8988T (cell line): ENCODE data around the gene CDC14A.
"Not testable (repeated sequence)": the region's sequence is repeated elsewhere in the genome, so short reads cannot be mapped to it uniquely, and the experiment has no call there.

Experiments used
- DNase-seq: peaks from one replicate; pipeline ENCODE4 v3.0.0; 2011

Gene CDC14A

DNA sequence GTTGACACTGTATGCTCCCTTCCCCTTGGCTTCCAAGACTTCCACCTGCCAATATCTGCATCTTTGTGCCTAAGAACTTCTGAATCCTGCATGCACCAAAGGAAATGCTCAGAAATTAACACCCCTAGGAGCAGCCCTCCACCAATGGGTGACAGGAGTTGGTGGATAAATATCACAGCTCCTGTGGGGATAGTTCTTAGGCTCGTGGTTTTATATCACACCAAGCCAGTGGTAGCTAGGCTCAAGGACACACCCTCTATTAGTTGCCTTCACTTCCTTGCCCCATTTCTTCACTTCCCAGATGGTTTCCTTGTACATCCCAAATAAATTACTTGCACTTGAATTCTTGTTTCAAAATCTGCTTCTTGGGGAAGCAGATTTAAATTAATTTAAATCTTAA lies 16.9 kb upstream of the CDC14A start:
- DNase-seq: no peak

DNA sequence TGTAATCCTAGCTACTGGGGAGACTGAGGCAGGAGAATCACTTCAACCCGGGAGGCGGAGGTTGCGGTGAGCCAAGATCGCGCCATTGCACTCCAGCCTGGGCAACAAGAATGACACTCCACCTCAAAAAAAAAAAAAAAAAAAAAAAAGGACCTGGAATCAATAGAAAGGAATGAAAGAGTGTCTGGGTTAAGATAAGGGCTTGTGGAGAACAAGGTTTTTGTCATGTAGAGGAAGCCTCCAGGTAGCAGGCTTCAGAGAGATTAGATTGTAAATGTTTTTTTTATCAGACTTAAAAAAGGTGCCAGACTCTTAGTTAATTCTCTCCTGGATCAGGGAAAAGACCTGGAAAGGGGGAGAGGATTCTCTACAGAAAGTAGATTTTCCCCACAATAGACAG lies 14.4 kb upstream of the CDC14A start:
- DNase-seq: not testable (repeated sequence)

DNA sequence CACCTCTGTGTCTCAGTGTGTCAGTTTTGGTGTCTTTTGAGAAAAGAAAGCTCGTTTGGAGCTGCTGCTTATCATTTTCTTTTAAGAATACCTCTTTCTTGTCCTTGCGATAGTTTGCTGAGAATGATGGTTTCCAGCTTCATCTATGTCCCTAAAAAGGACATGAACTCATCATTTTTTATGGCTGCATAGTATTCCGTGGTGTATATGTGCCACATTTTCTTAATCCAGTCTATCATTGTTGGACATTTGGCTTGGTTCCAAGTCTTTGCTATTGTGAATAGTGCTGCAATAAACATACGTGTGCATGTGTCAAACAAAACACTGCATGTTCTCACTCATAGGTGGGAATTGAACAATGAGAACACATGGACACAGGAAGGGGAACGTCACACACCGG lies 12.6 kb upstream of the CDC14A start:
- not testable (repeated sequence) for DNase-seq

DNA sequence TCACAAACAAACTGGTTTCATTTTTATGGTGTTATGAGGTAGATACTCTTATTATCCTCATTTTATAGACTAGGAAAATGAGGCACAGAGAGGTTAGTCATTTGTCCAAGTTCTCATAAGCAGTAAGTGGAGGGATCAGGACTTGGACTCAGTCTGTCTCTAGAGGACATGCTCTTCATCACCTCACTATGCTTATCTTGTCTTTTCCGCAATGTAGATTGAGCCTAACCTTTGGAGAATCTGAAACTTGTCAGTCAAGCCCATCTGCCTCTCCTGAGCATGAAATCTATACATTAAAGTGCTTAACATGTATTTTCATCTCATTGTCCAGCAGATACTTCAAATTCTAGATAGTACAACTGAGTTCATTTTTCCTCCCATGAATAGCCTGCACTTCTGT lies 11.8 kb upstream of the CDC14A start:
- DNase-seq: no peak

GRCh38 chr1:100342348-100342747 lies 10.0 kb upstream of the CDC14A start:
- DNase-seq: no peak

GRCh38 chr1:100343897-100344296 lies 8.4 kb upstream of the CDC14A start:
- DNase-seq: no peak

GRCh38 chr1:100344774-100345173 lies 7.5 kb upstream of the CDC14A start:
- DNase-seq: no peak

DNA sequence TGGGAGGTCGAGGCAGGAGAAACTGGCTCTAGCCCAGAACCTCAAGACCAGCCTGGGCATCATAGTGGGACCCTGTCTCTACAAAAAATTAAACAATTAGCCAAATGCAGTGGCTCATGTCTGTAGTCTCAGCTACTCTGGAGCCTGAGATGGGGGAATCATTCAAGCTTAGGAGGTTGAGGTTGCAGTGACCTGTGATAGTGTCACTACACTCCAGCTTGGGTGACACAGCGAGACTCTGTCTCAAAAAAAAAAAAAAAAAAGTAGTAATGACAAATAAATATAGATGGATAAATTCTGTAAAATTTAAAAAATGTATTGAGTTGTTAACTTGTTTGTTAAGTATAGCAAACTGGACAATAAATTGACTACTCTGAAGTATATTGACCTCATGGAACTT lies 5.9 kb upstream of the CDC14A start:
- no peak for DNase-seq

DNA sequence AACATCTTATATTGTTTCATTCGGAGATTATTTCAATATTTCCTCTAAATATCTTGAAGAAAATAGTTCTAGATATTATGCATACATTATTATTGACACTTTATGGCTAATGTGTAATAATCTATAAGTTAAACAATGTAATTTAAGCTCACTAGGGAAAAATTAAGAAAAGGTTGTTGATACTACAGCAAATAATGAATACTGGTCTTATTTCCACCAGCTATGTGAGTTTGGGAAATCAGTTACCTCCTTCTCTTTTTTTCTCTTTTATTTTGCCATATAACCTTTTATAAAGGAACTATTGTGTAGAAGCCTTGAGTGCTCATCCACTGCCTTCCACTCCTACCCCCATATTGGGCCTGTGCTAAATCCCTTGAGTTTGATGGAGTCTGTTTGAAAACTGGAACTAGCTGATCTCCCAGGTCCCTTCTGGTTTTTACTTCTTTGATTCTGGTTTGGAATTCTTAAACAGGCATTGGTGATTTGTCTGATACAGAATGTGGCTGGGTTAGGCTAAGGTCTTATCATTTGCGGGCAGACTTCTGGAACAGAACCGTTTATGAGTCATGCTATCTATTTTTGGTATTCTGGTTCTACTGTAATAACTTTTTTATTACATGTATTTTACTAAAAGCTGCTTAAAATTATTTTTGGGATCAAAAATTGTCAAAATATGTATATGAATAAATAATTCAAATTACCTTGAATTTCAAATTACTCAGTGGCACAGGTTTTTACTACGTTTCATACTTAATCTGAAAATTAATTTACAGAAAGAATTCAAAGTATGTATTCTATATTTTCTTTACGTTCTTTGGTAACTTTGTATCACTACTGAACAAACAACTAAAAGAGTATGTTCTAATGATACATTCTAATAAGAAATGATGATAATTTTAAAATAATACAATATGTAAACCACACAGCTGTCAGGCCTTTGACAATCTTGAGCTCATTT lies 5.0 kb upstream of the CDC14A start:
- DNase-seq: no peak

DNA sequence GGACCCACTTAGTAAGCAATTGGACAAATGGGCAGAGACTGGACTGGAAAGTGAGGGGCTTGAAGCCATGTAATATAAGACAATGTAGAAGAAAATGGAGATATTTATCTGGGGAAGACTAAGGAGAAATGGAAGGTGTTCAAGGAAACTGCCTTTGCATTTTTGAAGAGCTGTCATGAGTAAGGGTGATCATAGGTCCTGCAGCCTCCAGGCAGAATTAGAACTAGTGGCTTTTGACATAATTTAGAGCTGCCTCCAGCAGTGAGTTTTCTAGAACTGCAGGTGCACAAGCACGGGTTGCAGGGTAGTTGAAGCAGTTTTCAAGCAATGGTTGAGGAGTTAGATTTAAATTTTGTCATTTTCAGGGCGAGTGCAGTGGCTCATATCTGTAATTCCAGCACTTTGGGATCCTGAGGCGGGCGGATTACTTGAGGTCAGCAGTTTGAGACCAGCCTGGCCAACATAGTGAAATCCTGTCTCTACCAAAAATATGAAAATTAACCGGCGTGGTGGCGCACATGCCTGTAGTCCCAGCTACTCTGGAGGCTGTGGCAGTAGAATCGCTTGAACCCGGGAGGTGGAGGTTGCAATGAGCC lies 3.7 kb upstream of the CDC14A start:
- no peak for DNase-seq

- DNase-seq: no peak
Observed at GRCh38 chr1:100349246-100349645, 3.1 kb upstream of the CDC14A start.

GRCh38 chr1:100350787-100351094 lies 1.6 kb upstream of the CDC14A start:
- DNase-seq: no peak

- DNase-seq: peak; percentile 39
Observed at GRCh38 chr1:100351095-100351887, 1.0 kb upstream of the CDC14A start.

DNA sequence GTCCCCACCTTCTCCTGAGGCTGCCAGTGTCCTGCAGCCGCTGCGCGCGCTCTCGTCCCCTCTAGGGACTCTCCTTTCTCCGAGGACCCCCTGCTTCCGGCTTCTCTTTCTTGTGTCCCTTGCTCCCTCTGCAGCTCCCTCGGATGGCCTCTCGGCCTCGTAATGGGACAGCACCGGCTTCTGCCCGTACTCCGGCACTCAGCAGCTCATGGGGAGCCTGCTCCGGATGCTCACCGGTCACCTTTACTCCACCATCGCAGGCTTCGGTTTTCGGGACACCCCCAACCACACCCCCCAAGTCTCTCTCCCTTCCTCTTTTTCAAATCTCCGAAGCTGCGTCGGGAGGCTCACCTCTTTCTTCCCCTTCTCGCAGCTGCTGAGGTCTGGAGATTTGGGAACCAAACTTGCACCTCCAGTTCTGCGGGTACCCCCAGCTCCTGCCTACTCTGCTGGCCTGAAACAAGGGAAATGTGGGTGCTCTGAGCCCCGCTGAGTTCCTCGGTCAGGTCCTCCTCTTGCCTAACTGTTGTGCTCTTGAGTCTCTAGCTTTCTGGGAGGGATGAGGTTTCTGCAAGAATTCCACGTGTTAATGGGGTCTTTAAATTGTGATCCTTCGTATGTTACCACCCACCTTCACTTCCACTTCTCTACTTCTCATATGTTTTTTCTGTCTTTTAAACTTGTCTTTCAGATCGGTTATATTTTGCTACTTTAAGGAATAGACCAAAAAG lies 930 bp downstream of the CDC14A start:
- DNase-seq: peak; percentile 9

GRCh38 chr1:100353988-100354387 lies 1.7 kb downstream of the CDC14A start:
- peak; percentile 19 for DNase-seq

DNA sequence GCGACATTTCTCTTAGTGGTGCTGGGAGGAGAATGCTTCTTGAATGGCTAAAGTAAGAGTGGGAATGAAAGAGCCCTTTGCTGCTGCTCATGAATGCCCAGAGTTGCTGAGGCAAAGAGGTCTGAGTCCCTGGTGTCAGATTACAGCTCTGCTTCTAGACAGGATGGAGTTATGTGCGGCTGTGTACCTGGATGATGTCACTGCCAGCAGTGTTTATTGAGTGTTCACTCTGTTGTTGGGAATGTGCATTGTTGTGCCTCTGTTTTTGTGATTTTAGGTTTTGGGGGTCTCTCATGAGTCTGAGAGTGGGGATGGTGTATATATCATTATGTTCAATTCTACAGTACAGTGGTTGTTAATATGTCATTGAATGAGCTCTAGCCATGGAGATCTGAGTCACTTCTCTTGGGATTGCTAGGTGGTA lies 2.7 kb downstream of the CDC14A start:
- DNase-seq: no peak

DNA sequence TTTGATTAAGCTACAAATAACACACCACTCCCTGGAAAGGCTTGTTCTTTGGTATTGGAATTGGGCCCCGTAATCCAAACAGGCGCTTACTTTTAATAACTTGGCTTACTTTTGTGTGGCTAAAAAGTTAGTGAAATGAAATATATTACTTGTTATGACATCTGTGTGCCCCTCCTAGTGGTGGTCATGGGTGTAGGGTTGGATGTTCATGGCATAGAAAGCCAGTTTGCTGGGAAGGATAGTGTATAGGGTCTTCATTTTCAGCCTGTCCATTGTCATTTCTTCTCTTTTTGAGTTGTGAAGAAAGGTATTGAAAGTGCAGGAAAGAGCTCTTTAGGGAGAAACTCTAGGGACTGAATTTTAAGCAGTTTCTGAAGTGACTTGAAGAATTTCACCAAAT lies 5.9 kb downstream of the CDC14A start:
- no peak for DNase-seq

DNA sequence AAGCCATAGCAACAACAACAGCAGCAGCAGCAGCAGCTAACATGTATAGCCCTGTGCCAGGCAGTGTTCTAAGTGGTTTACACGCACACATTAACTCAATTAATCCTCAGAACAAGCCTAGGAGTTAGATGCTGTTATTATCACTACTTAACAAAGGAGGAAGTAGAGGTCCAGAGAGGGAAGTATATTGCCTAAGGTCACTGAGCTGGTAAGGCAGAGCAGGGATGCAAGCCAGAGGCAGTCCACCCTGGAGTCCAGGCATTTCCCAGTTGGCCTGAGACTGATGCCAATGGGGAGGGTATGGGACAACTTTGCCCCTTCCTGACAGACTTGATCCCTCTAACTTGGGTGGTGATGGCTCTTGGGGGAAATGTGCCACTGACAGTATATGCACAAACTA lies 6.8 kb downstream of the CDC14A start:
- no peak for DNase-seq

DNA sequence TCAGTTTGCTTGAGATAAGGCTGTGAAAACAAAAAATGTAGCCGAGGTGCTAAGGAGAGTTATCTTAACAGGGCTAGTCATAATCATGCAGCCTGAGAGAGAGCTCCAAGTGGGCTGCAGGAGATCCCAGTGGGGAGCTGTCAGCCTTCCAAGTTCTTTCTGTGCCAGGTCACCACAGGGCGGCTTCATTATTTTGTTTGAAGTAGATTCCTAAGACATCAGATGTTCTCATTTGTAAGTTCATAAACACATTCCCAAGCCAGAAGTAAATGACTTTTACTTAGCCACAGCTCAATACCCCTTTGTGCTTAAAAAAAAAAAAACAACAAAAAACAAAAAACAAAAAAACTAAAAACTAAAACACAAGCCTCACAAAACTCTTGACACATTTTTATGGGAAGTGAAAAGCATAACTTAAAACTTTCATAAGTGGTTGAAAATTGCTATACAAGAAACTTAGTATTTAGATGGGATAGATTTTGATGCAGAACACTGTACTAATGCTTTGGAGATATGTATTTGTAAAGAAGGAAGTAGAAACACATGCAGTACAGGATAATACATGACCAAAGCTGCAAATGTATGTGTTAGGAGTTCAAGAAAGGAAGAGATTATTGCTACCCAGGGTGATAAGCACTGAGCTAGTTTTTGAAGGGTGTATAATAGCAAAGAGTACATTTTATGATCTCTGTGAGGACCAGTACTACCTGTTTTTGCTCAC lies 8.6 kb downstream of the CDC14A start:
- no peak for DNase-seq

GRCh38 chr1:100361511-100362089 lies 9.3 kb downstream of the CDC14A start:
- DNase-seq: no peak

DNA sequence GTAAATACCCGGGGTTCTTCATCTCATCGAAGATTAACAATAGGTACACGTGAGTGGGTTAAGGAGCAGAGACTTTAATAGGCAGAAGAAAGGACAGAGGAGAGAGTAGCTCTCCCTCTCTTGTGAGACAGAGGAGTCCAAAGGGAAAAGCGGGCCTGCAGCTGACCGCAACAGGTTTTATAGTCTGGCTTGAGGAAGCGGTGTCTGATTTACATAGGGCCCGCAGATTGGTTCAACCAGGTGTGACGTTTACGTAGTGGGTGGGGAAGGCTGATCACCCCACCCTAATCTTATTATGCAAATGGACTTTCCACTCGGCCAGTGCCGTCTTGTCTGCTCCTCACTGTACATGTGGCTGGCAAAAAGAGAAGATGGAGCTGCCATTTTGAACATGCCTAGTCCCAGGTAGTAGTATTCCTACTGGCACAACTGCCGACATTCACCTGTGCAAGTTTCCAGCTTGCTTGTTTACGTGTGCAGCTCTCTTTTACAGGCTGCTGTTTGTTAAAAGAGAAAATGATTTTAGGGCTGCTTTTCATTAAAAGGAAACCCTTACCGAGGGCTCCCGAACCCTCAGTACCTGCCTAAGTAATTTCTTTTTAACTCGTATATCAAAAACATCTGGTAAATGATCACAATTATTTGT lies 10.6 kb downstream of the CDC14A start:
- DNase-seq: no peak
